M059J (cell line): ENCODE results near the gene KBTBD13. TPM values are rescaled to one million over a fixed set of nuclear protein-coding genes. Genes with fewer than 3 reads are reported as not detected.

Experiments
- DNase-seq: peaks from one replicate; pipeline ENCODE4 v3.0.0-alpha.2; 2012; ENCODE audit warnings: low read depth
- total RNA-seq: library from RNA; depleted of rRNA; stranded (reverse); fragments of >200 nt; shearing (Covaris generic); gene quantifications from 2 replicates; pipeline ENCODE4 v1.2.3, GENCODE V29; 2014

KBTBD13 gene
- total RNA-seq, 1 experiment from 2014 or later, result not detected

- no peak for DNase-seq
Observed at GRCh38 chr15:65051266-65051665, 25.3 kb upstream of the KBTBD13 start.

DNA sequence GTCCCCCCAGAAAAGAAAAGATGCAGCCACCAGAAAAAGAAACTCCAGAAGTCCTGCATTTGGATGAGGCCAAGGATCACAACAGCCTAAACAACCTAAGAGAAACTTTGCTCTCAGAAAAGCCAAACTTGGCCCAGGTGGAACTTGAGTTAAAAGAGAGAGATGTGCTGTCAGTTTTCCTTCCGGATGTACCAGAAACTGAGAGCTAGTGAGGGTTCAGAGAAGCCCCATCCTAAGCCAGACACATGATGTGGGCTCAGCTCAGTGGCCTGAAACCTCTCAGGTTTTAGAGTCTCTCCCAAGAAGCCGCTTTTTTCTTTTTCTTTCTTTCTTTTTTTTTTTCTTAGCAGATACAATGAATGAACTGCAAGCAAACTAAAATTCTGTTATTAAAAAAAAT is 23.6 kb upstream of the KBTBD13 start:
- no peak for DNase-seq

DNA sequence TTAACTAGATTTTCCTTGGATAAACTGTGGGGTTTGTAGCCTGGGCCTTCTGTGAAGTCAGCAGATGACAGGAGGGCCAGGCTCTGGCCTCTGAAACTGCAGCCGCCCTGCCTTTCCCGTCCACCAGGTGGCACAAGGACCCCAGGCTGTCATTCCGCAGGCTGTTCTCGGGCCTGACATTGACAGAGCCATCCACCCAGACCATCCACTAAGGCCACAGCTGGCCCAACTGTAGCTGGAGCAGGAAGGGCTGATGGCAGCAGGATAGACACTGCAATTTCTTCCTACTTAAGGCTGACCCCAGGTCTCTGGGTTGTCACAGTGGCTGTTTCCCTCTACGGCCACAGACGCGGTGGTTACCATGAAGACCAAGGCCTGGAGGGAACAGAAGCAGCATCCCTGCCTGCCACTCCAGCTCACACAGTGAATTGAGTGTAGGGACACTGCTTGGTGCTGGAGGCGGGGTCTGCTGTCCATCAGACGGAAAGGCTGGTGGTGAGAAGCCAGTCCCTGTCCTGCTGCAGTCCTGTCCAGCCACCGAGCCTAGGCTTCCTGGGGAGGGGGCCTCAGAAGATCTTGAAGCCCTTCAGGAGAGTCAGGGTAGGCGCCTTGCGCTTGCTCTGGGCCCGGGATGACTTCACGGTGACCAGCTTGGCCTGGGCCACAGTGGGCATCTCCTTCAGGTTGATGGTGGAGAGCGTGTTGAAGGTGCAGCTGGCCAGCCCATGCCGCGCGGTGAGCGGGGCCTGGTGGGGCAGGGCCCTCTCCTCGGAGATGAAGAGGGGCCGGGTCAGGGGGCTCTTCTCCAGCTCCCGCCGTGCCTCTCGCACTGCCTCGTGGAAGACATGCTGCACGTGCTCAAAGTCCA is 22.0 kb upstream of the KBTBD13 start:
- DNase-seq, result peak; percentile 64

DNA sequence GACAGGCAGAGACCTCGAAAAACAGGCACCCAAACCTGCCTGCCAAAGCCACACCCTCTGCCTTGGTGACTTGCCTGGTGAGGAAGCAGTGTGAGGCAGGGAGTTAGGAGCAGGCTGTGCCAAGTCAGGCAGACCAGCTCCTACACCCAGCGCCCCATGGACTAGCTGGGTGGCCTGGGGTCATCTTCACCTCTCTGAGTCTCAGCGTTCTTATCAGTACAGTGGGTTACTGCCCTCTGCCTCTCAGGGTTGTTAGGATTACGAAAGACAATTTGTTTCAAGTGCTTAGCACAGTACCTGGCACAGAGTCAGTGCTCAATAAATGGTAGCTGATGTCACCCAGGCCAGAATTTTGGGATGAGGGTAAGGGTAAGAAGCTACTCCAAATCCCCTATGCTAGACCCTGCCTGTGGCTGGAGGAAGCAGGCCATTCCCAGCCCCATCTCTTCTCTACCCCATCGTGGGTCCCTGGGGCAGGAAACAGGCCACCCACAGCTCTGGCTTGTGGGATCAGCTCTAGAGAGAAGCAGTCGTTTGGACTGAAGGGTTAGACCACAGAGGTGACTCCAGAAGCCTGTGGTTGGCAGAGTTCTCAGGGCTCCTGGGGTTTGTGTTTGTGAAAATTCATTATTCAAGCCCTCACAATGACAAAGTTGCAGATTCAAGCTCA is 21.2 kb upstream of the KBTBD13 start:
- DNase-seq, result peak; percentile 88

GRCh38 chr15:65056106-65056505 is 20.4 kb upstream of the KBTBD13 start:
- DNase-seq, result no peak

GRCh38 chr15:65056868-65057548 is 19.5 kb upstream of the KBTBD13 start:
- DNase-seq, result peak; percentile 93

GRCh38 chr15:65057549-65057940 is 19.0 kb upstream of the KBTBD13 start:
- DNase-seq, result no peak

GRCh38 chr15:65058394-65059368 is 17.9 kb upstream of the KBTBD13 start:
- no peak for DNase-seq

GRCh38 chr15:65059369-65059750 is 17.2 kb upstream of the KBTBD13 start:
- DNase-seq, result no peak

GRCh38 chr15:65059931-65060596 is 16.5 kb upstream of the KBTBD13 start:
- no peak for DNase-seq

DNA sequence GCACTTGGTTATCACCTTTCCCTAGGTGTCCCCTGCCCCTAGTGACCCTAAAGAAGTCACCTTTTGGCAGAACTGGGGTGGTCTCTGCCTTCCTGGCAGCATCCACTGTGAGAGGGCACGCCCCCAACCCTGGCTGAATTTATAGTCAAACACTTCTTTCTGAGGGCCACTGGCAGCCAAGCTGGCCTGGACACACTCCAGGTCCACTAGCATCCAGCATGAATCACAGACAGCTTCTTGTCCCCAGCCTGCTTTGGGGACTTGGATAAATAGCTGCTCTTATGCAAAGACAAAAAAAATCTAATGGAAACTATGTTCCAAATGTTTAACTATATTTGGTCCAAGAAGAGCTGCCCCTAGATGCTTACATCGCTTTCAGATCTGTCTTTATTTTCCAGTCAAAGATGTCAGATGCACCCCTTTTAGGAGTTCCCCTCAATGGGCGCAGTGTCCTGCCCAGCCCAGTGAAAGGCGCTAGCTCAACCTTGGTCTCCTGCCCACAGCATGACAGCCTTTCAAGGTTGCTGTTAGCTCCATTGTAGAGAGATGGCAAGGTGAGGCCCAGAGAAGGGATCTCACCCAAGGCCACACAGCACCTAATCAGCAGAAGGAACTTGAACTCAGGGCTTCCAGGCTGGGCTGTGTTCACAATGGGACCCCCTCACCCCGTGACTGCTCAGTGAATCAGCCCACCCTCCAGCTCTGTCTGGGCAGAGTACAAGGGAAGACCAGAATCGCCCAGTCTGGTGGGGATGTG is 15.7 kb upstream of the KBTBD13 start:
- DNase-seq, result peak; percentile 24

DNA sequence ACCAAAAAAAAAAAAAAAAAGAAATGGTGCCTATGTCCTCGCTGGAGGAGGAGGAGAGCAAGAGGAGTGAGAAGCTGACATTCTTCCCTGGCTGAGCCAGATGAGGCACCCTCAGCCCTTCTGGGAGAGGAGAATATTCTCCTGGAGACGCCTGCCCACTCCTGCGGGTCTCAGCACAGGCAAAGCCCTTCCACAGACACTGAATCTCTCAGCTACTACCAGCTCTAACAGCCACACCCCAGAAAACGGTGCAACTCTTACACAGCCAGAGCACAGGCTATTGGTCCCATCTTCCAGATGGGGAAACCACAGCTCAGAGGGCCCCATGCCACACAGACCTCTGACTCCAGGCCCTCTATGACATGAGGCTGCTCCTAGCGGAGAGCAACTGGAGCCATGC is 14.5 kb upstream of the KBTBD13 start:
- no peak for DNase-seq

DNA sequence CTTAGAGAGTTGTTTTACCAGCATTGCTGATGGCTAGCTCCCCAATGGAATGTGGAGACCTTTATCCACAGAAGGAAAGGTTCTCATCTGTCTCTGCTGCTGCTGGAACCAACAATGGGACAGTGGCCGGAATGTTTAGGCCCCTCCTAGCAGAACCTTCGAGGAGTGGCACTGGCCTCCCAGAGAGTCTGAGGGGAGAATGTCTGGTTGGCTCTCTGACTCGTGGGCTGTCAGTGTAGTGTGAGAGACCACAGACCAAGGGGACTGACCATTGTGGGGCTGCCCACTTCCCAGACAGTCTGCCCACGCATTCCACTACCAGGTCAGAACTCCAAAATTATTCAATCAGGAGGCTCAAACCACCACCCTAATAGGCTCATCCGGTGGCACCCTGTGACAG is 13.8 kb upstream of the KBTBD13 start:
- DNase-seq, result no peak

DNA sequence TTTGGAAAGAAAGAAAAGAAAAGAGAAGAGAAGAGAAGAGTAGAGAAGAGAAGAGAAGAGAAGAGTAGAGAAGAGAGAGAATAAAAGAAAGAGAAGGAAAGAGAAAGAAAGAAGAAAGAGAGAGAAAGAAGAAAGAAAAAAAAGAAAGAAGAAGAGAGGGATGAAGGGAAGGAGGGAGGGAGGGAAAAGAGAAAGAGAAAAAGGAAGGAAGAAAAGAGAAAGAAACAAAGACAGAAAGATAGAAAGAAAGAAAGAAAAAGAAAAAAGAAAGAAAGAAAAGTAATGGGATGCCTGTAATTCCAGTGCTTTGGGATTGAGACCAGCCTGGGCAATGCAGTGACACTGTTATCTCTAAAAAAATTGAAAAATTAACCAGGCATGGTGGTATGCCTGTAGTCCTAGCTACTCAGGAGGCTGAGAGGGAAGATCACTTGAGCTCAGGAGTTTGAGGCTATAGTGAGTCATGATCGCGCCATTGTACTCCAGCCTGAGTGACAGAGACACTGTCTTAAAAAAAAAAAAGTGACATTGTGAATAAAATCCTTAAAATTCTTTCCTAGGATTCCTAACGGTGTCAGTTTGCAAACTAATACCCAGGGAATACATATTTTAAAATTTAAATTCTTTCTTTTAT is 10.4 kb upstream of the KBTBD13 start:
- DNase-seq, result peak; percentile 54

DNA sequence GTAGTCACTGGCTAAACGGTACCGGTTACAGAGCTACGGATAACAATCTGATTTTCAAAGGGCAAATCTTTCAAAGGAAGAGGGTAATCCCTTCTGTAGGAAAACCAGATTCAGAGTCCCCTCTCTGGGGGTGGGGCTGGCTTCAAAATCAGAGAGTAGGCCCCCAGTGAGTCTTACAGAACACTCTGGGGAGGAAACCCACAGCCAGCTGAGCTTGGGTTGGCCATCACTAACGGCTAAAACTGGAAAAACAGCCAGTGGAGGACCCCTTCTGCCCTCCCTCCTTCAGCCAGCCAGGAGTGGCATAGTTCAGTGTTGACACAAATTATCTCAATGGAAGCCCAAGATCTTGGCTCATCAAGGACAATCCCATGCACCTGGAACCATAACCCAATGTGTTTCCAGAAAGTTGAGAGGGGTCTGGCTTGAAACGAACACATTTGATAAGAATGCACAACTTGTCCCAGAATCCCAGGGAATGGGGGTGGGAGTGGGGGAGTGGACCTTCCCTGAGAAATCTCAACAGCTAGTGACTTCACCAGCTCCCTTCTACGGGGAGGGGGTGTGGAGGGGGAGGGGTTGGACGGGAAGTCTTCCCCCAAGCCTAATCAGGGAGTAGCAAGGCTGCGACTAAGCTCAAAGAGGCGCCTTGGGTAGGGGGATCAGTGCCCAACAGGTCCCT is 9.8 kb upstream of the KBTBD13 start:
- no peak for DNase-seq

DNA sequence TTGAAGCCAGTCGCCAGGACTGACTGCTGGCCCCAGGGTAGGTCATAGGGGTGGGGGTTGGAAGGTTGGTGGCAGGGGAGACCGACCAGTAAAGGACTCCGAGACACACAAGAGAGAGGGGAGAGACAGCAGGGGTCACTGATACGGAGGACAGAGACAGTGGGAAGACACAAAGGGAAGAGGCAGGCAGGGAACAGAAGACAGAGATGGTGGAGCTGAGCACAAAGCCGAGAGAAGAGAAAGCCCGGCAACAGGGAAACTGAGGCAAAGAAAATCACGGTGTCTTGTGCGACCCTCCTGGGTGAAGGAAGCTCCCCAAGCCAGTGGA is 9.3 kb upstream of the KBTBD13 start:
- no peak for DNase-seq

DNA sequence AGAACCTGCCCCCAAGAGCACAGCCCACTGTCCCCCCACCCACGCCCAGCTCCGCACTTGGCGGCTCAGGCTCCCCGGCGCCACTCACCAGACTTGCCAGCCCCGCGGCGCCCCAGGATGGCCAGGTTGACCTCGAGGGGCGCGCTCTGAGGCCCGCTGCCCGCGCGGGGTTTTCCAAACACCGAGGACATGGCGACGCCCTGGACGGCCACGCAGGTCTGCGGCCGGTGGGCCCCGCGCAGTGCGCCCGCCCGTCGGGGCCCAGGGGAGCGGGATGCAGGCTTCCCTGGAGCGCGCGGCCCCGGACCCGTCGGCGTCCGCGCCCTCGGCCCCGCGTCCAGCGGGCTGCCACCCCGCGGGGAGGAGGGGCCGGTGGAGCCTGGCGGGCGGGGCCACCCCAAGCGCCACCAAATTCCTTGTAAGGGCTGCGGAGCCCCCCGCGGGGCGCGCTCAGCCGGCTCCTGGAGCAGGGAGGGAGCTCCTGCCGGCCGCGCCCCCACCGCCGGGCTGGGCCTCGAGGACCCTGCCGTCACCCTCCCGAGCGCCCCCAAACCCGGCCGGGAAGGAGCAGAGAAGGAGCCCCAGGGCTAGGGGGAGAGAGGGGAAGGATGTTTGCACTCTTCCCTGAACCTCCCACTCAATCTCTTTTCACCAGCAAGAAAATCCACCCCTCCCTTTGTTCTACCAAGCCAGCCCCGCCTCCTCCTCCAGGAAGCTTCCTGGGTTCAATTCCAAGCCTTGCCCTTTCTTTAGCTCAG is 8.7 kb upstream of the KBTBD13 start, which contains the start of gene RASL12:
Gene RASL12 (minus strand): TSS at position 347 of the 758 bp plus-strand sequence. CDS start 156 bp downstream, at position 191.
- no peak for DNase-seq

GRCh38 chr15:65068403-65068788 is 8.2 kb upstream of the KBTBD13 start:
- DNase-seq, result no peak
